ENCODE data around the gene FAM174B.

FAM174B gene

GRCh38 chr15:92664178-92664900 is 8.8 kb upstream of the FAM174B start:
- 83% methylated on average over 12 of the region's 12 CpGs for WGBS
- H3K36me3 ChIP-seq (ENCODE audit: insufficient read depth, low read length) = no peaks in the 10 kb centered on the region
- H3K4me3 ChIP-seq (ENCODE audit: low read length) = no peak overlapping the region
- no peaks in the 10 kb centered on the region for H3K9me3 ChIP-seq (ENCODE audit: insufficient read depth, low read depth, low read length)
- H3K27me3 ChIP-seq (ENCODE audit: insufficient read depth, low read length) = peaks cover 16% of the 10 kb centered on the region
- H3K4me1 ChIP-seq (ENCODE audit: insufficient read depth, low read length) = peaks cover 35% of the 10 kb centered on the region
- no peak overlapping the region for H3K9ac ChIP-seq (ENCODE audit: low read depth, low read length)
- no peak overlapping the region for H3K27ac ChIP-seq (ENCODE audit: low read depth, low read length)

DNA sequence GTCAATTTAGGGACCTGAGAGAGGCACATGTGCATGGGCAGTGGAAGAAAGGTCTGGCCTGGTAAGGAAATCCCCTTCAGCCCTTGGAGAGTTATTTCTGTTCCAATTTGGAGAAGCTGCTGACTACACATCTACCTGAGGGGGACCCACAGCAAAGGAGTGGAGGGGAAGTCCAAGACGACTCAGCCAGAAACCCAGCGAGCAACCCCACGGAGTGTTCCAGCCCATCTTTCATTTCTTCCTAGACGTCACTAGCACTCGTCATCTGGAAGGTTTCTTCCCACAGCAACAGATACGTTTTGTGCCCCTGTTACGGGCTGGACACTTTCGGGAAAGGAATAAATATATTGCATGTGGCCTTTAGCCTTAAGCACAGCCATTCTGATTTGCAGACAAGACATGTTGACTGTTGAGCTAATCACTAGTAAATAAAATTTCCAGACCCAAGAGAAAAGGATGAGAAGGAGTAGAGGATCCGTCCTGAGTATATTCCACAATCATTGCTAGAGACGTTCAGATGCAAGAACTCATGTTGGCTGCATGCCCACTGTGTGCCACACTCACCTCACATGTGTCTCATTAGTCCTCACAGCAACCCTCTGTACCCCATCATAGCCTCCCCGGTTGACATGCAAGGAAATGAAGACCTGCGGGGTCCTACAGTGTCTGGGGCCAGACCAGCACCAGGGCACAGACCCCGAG is 7.8 kb upstream of the FAM174B start:
- peaks cover 7% of the 10 kb centered on the region for H3K27me3 ChIP-seq (ENCODE audit: insufficient read depth, low read length)
- no peaks in the 10 kb centered on the region for H3K9me3 ChIP-seq (ENCODE audit: insufficient read depth, low read depth, low read length)
- H3K36me3 ChIP-seq (ENCODE audit: insufficient read depth, low read length) = no peaks in the 10 kb centered on the region
- no peak overlapping the region for H3K4me3 ChIP-seq (ENCODE audit: low read length)
- H3K4me1 ChIP-seq (ENCODE audit: insufficient read depth, low read length) = peaks cover 29% of the 10 kb centered on the region
- no peak overlapping the region for H3K27ac ChIP-seq (ENCODE audit: low read depth, low read length)
- no peak overlapping the region for H3K9ac ChIP-seq (ENCODE audit: low read depth, low read length)
- WGBS = 89% methylated on average over 13 of the region's 13 CpGs

GRCh38 chr15:92662762-92663161 is 7.2 kb upstream of the FAM174B start:
- WGBS = 91% methylated on average over 3 of the region's 4 CpGs
- Histone ChIP-seq H3K27me3 (ENCODE audit: insufficient read depth, low read length) (0 out of 2 replicates have a peak, but pooled peaks cover 3% of the 10 kb centered on the region), H3K9me3 (ENCODE audit: insufficient read depth, low read depth, low read length) (no peaks in the 10 kb centered on the region), H3K4me1 (ENCODE audit: insufficient read depth, low read length) (peaks cover 24% of the 10 kb centered on the region), H3K9ac (ENCODE audit: low read depth, low read length) (no peak overlapping the region), H3K27ac (ENCODE audit: low read depth, low read length) (no peak overlapping the region), H3K36me3 (ENCODE audit: insufficient read depth, low read length) (no peaks in the 10 kb centered on the region), H3K4me3 (ENCODE audit: low read length) (no peak overlapping the region)

GRCh38 chr15:92661956-92662355 is 6.4 kb upstream of the FAM174B start:
- peaks cover 3% of the 10 kb centered on the region; the same call in 1 of the 2 replicates for H3K9me3 ChIP-seq (ENCODE audit: insufficient read depth, low read depth, low read length)
- peaks cover 4% of the 10 kb centered on the region; the same call in 1 of the 2 replicates for H3K27me3 ChIP-seq (ENCODE audit: insufficient read depth, low read length)
- H3K36me3 ChIP-seq (ENCODE audit: insufficient read depth, low read length) = no peaks in the 10 kb centered on the region
- H3K4me1 ChIP-seq (ENCODE audit: insufficient read depth, low read length) = peaks cover 16% of the 10 kb centered on the region
- H3K9ac ChIP-seq (ENCODE audit: low read depth, low read length) = no peak overlapping the region
- no peak overlapping the region for H3K4me3 ChIP-seq (ENCODE audit: low read length)
- no peak overlapping the region for H3K27ac ChIP-seq (ENCODE audit: low read depth, low read length)

DNA sequence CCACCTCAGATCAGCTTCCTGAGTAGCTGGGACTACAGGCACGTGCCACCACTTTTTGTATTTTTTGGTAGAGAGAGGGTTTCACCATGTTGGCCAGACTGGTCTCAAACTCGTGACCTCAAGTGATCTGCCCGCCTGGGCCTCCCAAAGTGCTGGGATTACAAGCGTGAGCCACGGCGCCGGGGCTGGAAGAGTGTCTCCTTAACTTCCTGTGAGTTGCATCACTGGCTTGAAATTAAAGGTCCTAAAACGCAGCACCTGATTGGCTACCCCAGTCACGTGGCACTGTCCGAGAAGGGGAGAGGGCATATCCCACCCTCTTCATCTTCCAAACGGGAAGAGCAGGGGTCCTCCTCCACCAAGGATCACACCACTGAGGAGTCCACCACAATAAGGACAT is 5.5 kb upstream of the FAM174B start:
- no peak overlapping the region for H3K9ac ChIP-seq (ENCODE audit: low read depth, low read length)
- H3K9me3 ChIP-seq (ENCODE audit: insufficient read depth, low read depth, low read length) = peaks cover 4% of the 10 kb centered on the region; the same call in 1 of the 2 replicates
- H3K4me1 ChIP-seq (ENCODE audit: insufficient read depth, low read length) = peaks cover 18% of the 10 kb centered on the region
- no peak overlapping the region for H3K27ac ChIP-seq (ENCODE audit: low read depth, low read length)
- no peak overlapping the region for H3K4me3 ChIP-seq (ENCODE audit: low read length)
- H3K36me3 ChIP-seq (ENCODE audit: insufficient read depth, low read length) = no peaks in the 10 kb centered on the region
- H3K27me3 ChIP-seq (ENCODE audit: insufficient read depth, low read length) = peaks cover 12% of the 10 kb centered on the region
- 90% methylated on average over 11 of the region's 11 CpGs for WGBS

GRCh38 chr15:92657486-92657885 is 1.9 kb upstream of the FAM174B start:
- H3K4me1 ChIP-seq (ENCODE audit: insufficient read depth, low read length) = peaks cover 15% of the 10 kb centered on the region

DNA sequence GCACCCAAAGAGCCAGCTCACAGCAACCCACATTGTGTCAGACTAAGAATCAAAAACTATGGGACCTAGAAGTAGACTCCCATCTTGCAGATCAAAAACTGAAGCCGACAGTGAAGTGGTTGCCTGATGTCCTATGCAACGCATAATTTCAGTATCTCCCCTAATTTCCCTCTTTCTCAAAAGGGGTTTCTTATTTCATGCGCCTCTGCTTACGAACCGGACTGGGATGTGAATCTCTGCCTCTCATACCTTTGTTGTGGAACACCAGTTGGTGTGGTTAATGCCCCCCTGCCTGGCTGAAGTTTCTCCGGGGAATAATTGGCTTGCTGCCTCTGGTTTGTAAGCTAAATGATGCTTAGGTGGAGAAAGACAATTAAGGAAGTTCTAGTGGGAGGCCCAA is 514 bp upstream of the FAM174B start:
- Histone ChIP-seq H3K9ac (ENCODE audit: low read depth, low read length) (peak overlapping the region; percentile 75), H3K4me3 (ENCODE audit: low read length) (peak overlapping the region; percentile 69), H3K27me3 (ENCODE audit: insufficient read depth, low read length) (peaks cover 23% of the 10 kb centered on the region), H3K27ac (ENCODE audit: low read depth, low read length) (no peak overlapping the region), H3K9me3 (ENCODE audit: insufficient read depth, low read depth, low read length) (peaks cover 4% of the 10 kb centered on the region; the same call in 1 of the 2 replicates), H3K4me1 (ENCODE audit: insufficient read depth, low read length) (peaks cover 15% of the 10 kb centered on the region), H3K36me3 (ENCODE audit: insufficient read depth, low read length) (peaks cover 9% of the 10 kb centered on the region)
- WGBS = 70% methylated on average over 6 of the region's 6 CpGs

More at GRCh38 chr15:92657486-92657885, 1.9 kb upstream of the FAM174B start:
- H3K36me3 ChIP-seq (ENCODE audit: insufficient read depth, low read length) = peaks cover 5% of the 10 kb centered on the region; the same call in 1 of the 2 replicates
- H3K9me3 ChIP-seq (ENCODE audit: insufficient read depth, low read depth, low read length) = peaks cover 4% of the 10 kb centered on the region; the same call in 1 of the 2 replicates
- peaks cover 23% of the 10 kb centered on the region for H3K27me3 ChIP-seq (ENCODE audit: insufficient read depth, low read length)
- 94% methylated on average over 5 of the region's 5 CpGs for WGBS
- no peak overlapping the region for H3K4me3 ChIP-seq (ENCODE audit: low read length)
- no peak overlapping the region for H3K9ac ChIP-seq (ENCODE audit: low read depth, low read length)
- H3K27ac ChIP-seq (ENCODE audit: low read depth, low read length) = no peak overlapping the region

GRCh38 chr15:92654662-92655061 is 913 bp downstream of the FAM174B start:
- H3K4me3 ChIP-seq (ENCODE audit: low read length) = peak overlapping the region; percentile 69
- H3K4me1 ChIP-seq (ENCODE audit: insufficient read depth, low read length) = peaks cover 25% of the 10 kb centered on the region
- no peak overlapping the region for H3K9ac ChIP-seq (ENCODE audit: low read depth, low read length)
- peaks cover 4% of the 10 kb centered on the region; the same call in 1 of the 2 replicates for H3K9me3 ChIP-seq (ENCODE audit: insufficient read depth, low read depth, low read length)
- 59% methylated on average over 5 of the region's 7 CpGs for WGBS
- H3K27ac ChIP-seq (ENCODE audit: low read depth, low read length) = no peak overlapping the region
- H3K27me3 ChIP-seq (ENCODE audit: insufficient read depth, low read length) = peaks cover 23% of the 10 kb centered on the region
- H3K36me3 ChIP-seq (ENCODE audit: insufficient read depth, low read length) = peaks cover 9% of the 10 kb centered on the region

GRCh38 chr15:92653836-92654539 is 1.6 kb downstream of the FAM174B start:
- no peak overlapping the region for H3K9ac ChIP-seq (ENCODE audit: low read depth, low read length)
- WGBS = 81% methylated on average over 7 of the region's 7 CpGs
- H3K9me3 ChIP-seq (ENCODE audit: insufficient read depth, low read depth, low read length) = peaks cover 4% of the 10 kb centered on the region; the same call in 1 of the 2 replicates
- peak overlapping the region; percentile 69; the same call in 1 of the 2 replicates for H3K4me3 ChIP-seq (ENCODE audit: low read length)
- H3K4me1 ChIP-seq (ENCODE audit: insufficient read depth, low read length) = peaks cover 31% of the 10 kb centered on the region
- no peak overlapping the region; the same call in 1 of the 2 replicates for H3K27ac ChIP-seq (ENCODE audit: low read depth, low read length)
- peaks cover 23% of the 10 kb centered on the region for H3K27me3 ChIP-seq (ENCODE audit: insufficient read depth, low read length)
- H3K36me3 ChIP-seq (ENCODE audit: insufficient read depth, low read length) = peaks cover 9% of the 10 kb centered on the region

DNA sequence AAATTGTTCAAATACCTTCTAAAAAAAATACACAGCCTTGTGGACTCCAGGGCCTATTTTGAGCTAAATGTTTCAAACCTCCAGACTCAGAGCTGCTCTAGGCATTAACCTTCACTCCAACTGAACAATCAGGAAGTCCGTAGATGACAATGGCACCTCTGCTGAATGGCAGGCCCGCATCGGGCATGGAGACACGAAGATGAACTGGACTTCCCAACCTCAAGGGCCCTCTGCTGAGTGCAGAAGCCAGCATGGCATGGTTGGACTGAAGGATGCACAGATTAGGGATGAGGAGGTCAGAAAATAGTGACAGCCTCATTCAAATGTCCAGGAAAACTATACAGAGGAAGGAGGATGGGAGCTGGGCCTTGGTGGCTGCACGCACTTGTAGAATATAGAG is 2.2 kb downstream of the FAM174B start:
- 90% methylated on average over 5 of the region's 5 CpGs for WGBS
- Histone ChIP-seq H3K36me3 (ENCODE audit: insufficient read depth, low read length) (peaks cover 9% of the 10 kb centered on the region), H3K9me3 (ENCODE audit: insufficient read depth, low read depth, low read length) (peaks cover 4% of the 10 kb centered on the region; the same call in 1 of the 2 replicates), H3K4me1 (ENCODE audit: insufficient read depth, low read length) (peaks cover 37% of the 10 kb centered on the region), H3K9ac (ENCODE audit: low read depth, low read length) (no peak overlapping the region), H3K27ac (ENCODE audit: low read depth, low read length) (no peak overlapping the region), H3K27me3 (ENCODE audit: insufficient read depth, low read length) (peaks cover 23% of the 10 kb centered on the region), H3K4me3 (ENCODE audit: low read length) (no peak overlapping the region)

- Histone ChIP-seq H3K27ac (ENCODE audit: low read depth, low read length) (no peak overlapping the region), H3K4me1 (ENCODE audit: insufficient read depth, low read length) (peaks cover 42% of the 10 kb centered on the region)
- WGBS = 91% methylated on average over 9 of the region's 9 CpGs
These were observed 3.0 kb downstream of the FAM174B start for GRCh38 chr15:92652576-92652966.

More at GRCh38 chr15:92652576-92652966, 3.0 kb downstream of the FAM174B start:
- H3K36me3 ChIP-seq (ENCODE audit: insufficient read depth, low read length) = peaks cover 9% of the 10 kb centered on the region
- H3K4me3 ChIP-seq (ENCODE audit: low read length) = no peak overlapping the region
- peaks cover 23% of the 10 kb centered on the region for H3K27me3 ChIP-seq (ENCODE audit: insufficient read depth, low read length)
- no peak overlapping the region for H3K9ac ChIP-seq (ENCODE audit: low read depth, low read length)
- peaks cover 4% of the 10 kb centered on the region; the same call in 1 of the 2 replicates for H3K9me3 ChIP-seq (ENCODE audit: insufficient read depth, low read depth, low read length)
